Esophagus squamous epithelium (tissue), 4 donors: ENCODE data around the gene BOLA1.

Experiments
- POLR2A ChIP-seq, 4 donors: fragments of 450-650 bp; IDR thresholded peaks; one replicate each; pipeline ENCODE4 v1.6.1; 2017; ENCODE audit warnings: antibody characterized with exemption in 4 of 4, mild to moderate bottlenecking in 4 of 4, moderate library complexity in 3 of 4
- TF ChIP-seq, protein P1 (sequence below), 6 experiments: fragments of 450-650 bp in 4 of 6; fragments of 200-600 bp in 2 of 6; sonication (generic) in 2 of 6; IDR thresholded peaks; one replicate each; pipeline ENCODE4 v1.5.1; 2016 to 2019; ENCODE audit warnings: antibody characterized with exemption in 6 of 6, mild to moderate bottlenecking in 4 of 6, moderate library complexity in 4 of 6

DNA sequence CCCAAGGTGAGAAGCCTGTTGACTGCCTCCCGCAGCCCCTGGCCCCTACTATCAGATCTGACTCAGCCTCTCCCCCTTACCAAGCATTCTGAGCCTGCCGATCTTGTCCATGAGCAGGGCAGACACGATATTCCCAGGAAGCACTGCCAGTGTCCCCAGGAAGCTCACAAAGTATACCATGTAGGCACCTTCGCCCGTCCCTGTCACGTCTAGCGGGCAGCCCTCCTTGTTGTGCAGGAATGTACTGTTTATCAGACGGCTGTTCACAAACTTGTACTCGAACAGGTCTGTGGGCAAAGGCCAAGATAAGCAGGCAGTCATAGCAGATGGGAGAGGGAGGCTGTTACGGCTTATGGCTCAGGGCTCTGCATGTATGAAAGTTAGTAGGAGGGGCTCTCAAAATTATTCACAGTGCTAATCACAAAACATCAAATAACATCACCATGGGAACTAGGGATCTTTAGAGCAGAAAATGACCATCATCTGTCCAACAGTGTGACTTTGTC is 7.3 kb downstream of the BOLA1 start:
- TF ChIP-seq, protein P1, sequence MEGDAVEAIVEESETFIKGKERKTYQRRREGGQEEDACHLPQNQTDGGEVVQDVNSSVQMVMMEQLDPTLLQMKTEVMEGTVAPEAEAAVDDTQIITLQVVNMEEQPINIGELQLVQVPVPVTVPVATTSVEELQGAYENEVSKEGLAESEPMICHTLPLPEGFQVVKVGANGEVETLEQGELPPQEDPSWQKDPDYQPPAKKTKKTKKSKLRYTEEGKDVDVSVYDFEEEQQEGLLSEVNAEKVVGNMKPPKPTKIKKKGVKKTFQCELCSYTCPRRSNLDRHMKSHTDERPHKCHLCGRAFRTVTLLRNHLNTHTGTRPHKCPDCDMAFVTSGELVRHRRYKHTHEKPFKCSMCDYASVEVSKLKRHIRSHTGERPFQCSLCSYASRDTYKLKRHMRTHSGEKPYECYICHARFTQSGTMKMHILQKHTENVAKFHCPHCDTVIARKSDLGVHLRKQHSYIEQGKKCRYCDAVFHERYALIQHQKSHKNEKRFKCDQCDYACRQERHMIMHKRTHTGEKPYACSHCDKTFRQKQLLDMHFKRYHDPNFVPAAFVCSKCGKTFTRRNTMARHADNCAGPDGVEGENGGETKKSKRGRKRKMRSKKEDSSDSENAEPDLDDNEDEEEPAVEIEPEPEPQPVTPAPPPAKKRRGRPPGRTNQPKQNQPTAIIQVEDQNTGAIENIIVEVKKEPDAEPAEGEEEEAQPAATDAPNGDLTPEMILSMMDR (IDR thresholded peaks at IDR 0.05): no peak
- no peak for TF ChIP-seq POLR2A (IDR thresholded peaks at IDR 0.05)
